GM23338 (cell line): ENCODE results near the gene AP4B1. TPM values are rescaled to one million over a fixed set of nuclear protein-coding genes. Genes with fewer than 3 reads are reported as not detected.
"Not testable (repeated sequence)": the region's sequence is repeated elsewhere in the genome, so short reads cannot be mapped to it uniquely, and the experiment has no call there.

Source experiments
- ATAC-seq: fragments of 200-7000 bp; cut with Tn5 transposase; 3 replicates; pipeline ENCODE4 v1.9.1; 2020
- DNase-seq: peaks from one replicate; pipeline ENCODE4 v3.0.0-alpha.2; 2015; ENCODE audit warnings: low spot score
- H2AFZ ChIP-seq: fragments of 200-600 bp; sonication (generic); 2 replicates; pipeline ENCODE4 v1.8.0; 2016; ENCODE audit warnings: antibody characterized with exemption, mild to moderate bottlenecking, moderate library complexity
- H3F3A ChIP-seq: fragments of 200-600 bp; sonication (generic); replicated peaks from 2 replicates; pipeline ENCODE4 v1.8.0; 2017; ENCODE audit warnings: antibody characterized with exemption, mixed run types, low read depth
- H3K27ac ChIP-seq: fragments of 200-600 bp; sonication (generic); 2 replicates; pipeline ENCODE4 v1.6.1; 2016; ENCODE audit warnings: low read depth
- H3K27me3 ChIP-seq: fragments of 200-600 bp; sonication (generic); 2 replicates; pipeline ENCODE4 v1.8.0; 2016; ENCODE audit warnings: mild to moderate bottlenecking, mixed run types, moderate library complexity; ENCODE audit not compliant: insufficient read depth
- H3K36me3 ChIP-seq: fragments of 200-600 bp; sonication (generic); 2 replicates; pipeline ENCODE4 v1.8.0; 2016; ENCODE audit warnings: mild to moderate bottlenecking; ENCODE audit not compliant: insufficient read depth
- H3K4me1 ChIP-seq: fragments of 200-600 bp; sonication (generic); 2 replicates; pipeline ENCODE4 v1.8.0; 2016; ENCODE audit warnings: mild to moderate bottlenecking, moderate library complexity; ENCODE audit not compliant: insufficient read depth
- H3K4me2 ChIP-seq: fragments of 200-600 bp; sonication (generic); 2 replicates; pipeline ENCODE4 v1.7.1; 2017; ENCODE audit warnings: mixed run types
- H3K4me3 ChIP-seq: fragments of 200-600 bp; sonication (generic); 2 replicates; pipeline ENCODE4 v1.6.1; 2016; ENCODE audit warnings: mixed run types
- H3K79me2 ChIP-seq: fragments of 200-600 bp; sonication (generic); replicated peaks from 2 replicates; pipeline ENCODE4 v1.8.0; 2017; ENCODE audit warnings: mild to moderate bottlenecking; ENCODE audit not compliant: insufficient read depth
- H3K9me2 ChIP-seq: fragments of 200-600 bp; sonication (generic); 2 replicates; pipeline ENCODE4 v1.8.0; 2017; ENCODE audit not compliant: insufficient read depth
- H4K20me1 ChIP-seq: fragments of 200-600 bp; sonication (generic); replicated peaks from 2 replicates; pipeline ENCODE4 v1.8.0; 2017; ENCODE audit warnings: mild to moderate bottlenecking; ENCODE audit not compliant: insufficient read depth
- H3K27ac Mint-ChIP-seq: 2 replicates; pipeline ENCODE4 v1.8.0; 2020; ENCODE audit warnings: inconsistent platforms, mild to moderate bottlenecking, moderate library complexity, mixed read lengths
- H3K27me3 Mint-ChIP-seq: 3 replicates; pipeline ENCODE4 v1.8.0; 2022; ENCODE audit warnings: low read depth, mild to moderate bottlenecking, moderate library complexity, mixed read lengths, inconsistent platforms; ENCODE audit not compliant: insufficient read depth, poor library complexity
- H3K36me3 Mint-ChIP-seq: 3 replicates; pipeline ENCODE4 v1.8.0; 2021; ENCODE audit warnings: low read depth, mild to moderate bottlenecking, inconsistent platforms, moderate library complexity, mixed read lengths
- H3K4me1 Mint-ChIP-seq: 3 replicates; pipeline ENCODE4 v1.8.0; 2020; ENCODE audit warnings: mild to moderate bottlenecking, inconsistent platforms, mixed read lengths
- H3K4me3 Mint-ChIP-seq: 3 replicates; pipeline ENCODE4 v1.8.0; 2021; ENCODE audit warnings: moderate library complexity, mild to moderate bottlenecking, inconsistent platforms, mixed read lengths
- H3K9me3 Mint-ChIP-seq: 3 replicates; pipeline ENCODE4 v1.8.0; 2020; ENCODE audit warnings: moderate library complexity, mild to moderate bottlenecking, inconsistent platforms, mixed read lengths
- CREB1 ChIP-seq: fragments of 250-450 bp; sonication (Bioruptor Pico); IDR thresholded peaks from 2 replicates; pipeline ENCODE4 v1.5.0; 2020; ENCODE audit warnings: low read depth, mild to moderate bottlenecking, moderate library complexity
- CTCF ChIP-seq, 2 experiments: fragments of 200-600 bp in 1 of 2; sonication (generic) in 1 of 2; conservative IDR thresholded peaks; 2 replicates each; pipeline versions ENCODE4 v1.5.1 to v1.6.1; 2016 to 2017; ENCODE audit warnings: antibody characterized with exemption in 2 of 2, low read depth in 2 of 2, mild to moderate bottlenecking in 2 of 2, moderate library complexity in 1 of 2
- ETS1 ChIP-seq: IDR thresholded peaks from 2 replicates; pipeline ENCODE4 v1.6.1; 2016; ENCODE audit warnings: antibody characterized with exemption
- EZH2 ChIP-seq: fragments of 200-600 bp; sonication (generic); IDR thresholded peaks from one replicate; pipeline ENCODE4 v1.8.0; 2017; ENCODE audit warnings: antibody characterized with exemption, mild to moderate bottlenecking, low read depth; ENCODE audit not compliant: unreplicated experiment
- EZH2phosphoT487 ChIP-seq: fragments of 200-600 bp; sonication (generic); IDR thresholded peaks from one replicate; pipeline ENCODE4 v1.8.1; 2018; ENCODE audit warnings: antibody characterized with exemption; ENCODE audit not compliant: unreplicated experiment
- JUNB ChIP-seq: IDR thresholded peaks from one replicate; pipeline ENCODE4 v1.6.1; 2016; ENCODE audit warnings: antibody characterized with exemption; ENCODE audit not compliant: unreplicated experiment
- NANOG ChIP-seq: IDR thresholded peaks from 2 replicates; pipeline ENCODE4 v1.6.1; 2016; ENCODE audit warnings: antibody characterized with exemption, borderline replicate concordance
- POLR2AphosphoS5 ChIP-seq: IDR thresholded peaks from 2 replicates; pipeline ENCODE4 v1.6.1; 2016; ENCODE audit warnings: antibody characterized with exemption, low read depth
- ZNF114 ChIP-seq: fragments of 250-450 bp; sonication (Bioruptor Pico); IDR thresholded peaks from 2 replicates; pipeline ENCODE4 v1.5.0; 2020; ENCODE audit warnings: mild to moderate bottlenecking, moderate library complexity
- polyA plus RNA-seq: library from polyadenylated mRNA; unstranded; fragments of >200 nt; fragmentation: Nextera tagmentation; extraction: Ambion mirVana; gene quantifications from 2 replicates; pipeline ENCODE4 v1.2.1, GENCODE V29; 2016
- total RNA-seq: library from RNA; depleted of rRNA; stranded (reverse); fragments of >200 nt; shearing (Covaris generic); gene quantifications from 2 replicates; pipeline ENCODE4 v1.2.3, GENCODE V29; 2014

Gene AP4B1
- total and polyA plus RNA-seq, 2 experiments from 2014 or later: 7.5 to 13.4 TPM

- Histone ChIP-seq H3K4me3 (no peak overlapping the region), H3K9me2 (no peaks in the 10 kb centered on the region), H3K36me3 (no peaks in the 10 kb centered on the region), H3F3A (no peaks in the 10 kb centered on the region), H3K4me1 (0 out of 2 replicates have a peak, but pooled peaks cover 4% of the 10 kb centered on the region), H3K4me2 (no peak overlapping the region), H3K27ac (no peak overlapping the region), H3K27me3 (no peaks in the 10 kb centered on the region), H2AFZ (no peak overlapping the region), H4K20me1 (no peaks in the 10 kb centered on the region), H3K79me2 (peaks cover 33% of the 10 kb centered on the region; the same call in 1 of the 2 replicates)
- Mint-ChIP-seq H3K27ac (no peak overlapping the region), H3K36me3 (peaks cover 7% of the 10 kb centered on the region; the same call in 2 of the 3 replicates), H3K4me1 (peaks cover 21% of the 10 kb centered on the region), H3K4me3 (no peak overlapping the region), H3K27me3 (no peaks in the 10 kb centered on the region), H3K9me3 (no peaks in the 10 kb centered on the region)
- no peak for ATAC-seq
- TF ChIP-seq EZH2phosphoT487: no peak
- no peak for TF ChIP-seq ETS1
- TF ChIP-seq POLR2AphosphoS5: no peak
- TF ChIP-seq EZH2: no peak
- TF ChIP-seq ZNF114: no peak
- no peak for TF ChIP-seq CREB1 (CRISPR knock-in tag)
- TF ChIP-seq NANOG: no peak
- TF ChIP-seq JUNB: no peak
- no peak for DNase-seq
Observed at GRCh38 chr1:113950908-113951307, 46.3 kb upstream of the AP4B1 start.

GRCh38 chr1:113949007-113949406 lies 44.4 kb upstream of the AP4B1 start:
- Mint-ChIP-seq H3K4me1 (peaks cover 22% of the 10 kb centered on the region), H3K36me3 (peaks cover 7% of the 10 kb centered on the region; the same call in 2 of the 3 replicates), H3K27ac (no peak overlapping the region), H3K9me3 (no peaks in the 10 kb centered on the region), H3K4me3 (no peak overlapping the region), H3K27me3 (no peaks in the 10 kb centered on the region)
- DNase-seq: peak; percentile 30
- Histone ChIP-seq H4K20me1 (no peaks in the 10 kb centered on the region), H3F3A (no peaks in the 10 kb centered on the region), H3K9me2 (no peaks in the 10 kb centered on the region), H3K79me2 (peaks cover 51% of the 10 kb centered on the region), H3K4me3 (no peak overlapping the region), H2AFZ (no peak overlapping the region), H3K27ac (no peak overlapping the region), H3K27me3 (no peaks in the 10 kb centered on the region), H3K36me3 (no peaks in the 10 kb centered on the region), H3K4me2 (no peak overlapping the region), H3K4me1 (0 out of 2 replicates have a peak, but pooled peaks cover 4% of the 10 kb centered on the region)
- no peak for TF ChIP-seq JUNB
- peak; percentile 33 to 56 for TF ChIP-seq CTCF (conservative IDR thresholded peaks at IDR 0.05; ENCODE audit: low read depth in 2 of 2)
- ATAC-seq: no peak

GRCh38 chr1:113948151-113948550 lies 43.6 kb upstream of the AP4B1 start:
- H2AFZ ChIP-seq, DNase-seq, ATAC-seq, H3F3A ChIP-seq, H3K36me3 ChIP-seq, H3K4me1 ChIP-seq, H3K27me3 Mint-ChIP-seq, H3K4me3 Mint-ChIP-seq, H4K20me1 ChIP-seq, H3K27ac Mint-ChIP-seq, H3K27me3 ChIP-seq, H3K9me3 Mint-ChIP-seq, H3K4me2 ChIP-seq, H3K9me2 ChIP-seq, H3K4me3 ChIP-seq, H3K36me3 Mint-ChIP-seq: not testable (repeated sequence)
- Histone ChIP-seq H3K27ac (0 out of 2 replicates have a peak overlapping the region, but pooled peaks have one; percentile 47), H3K79me2 (peaks cover 59% of the 10 kb centered on the region)
- H3K4me1 Mint-ChIP-seq: peaks cover 22% of the 10 kb centered on the region
